Osteoblast (primary cell): ENCODE measurements around the gene CSMD2. TPM values are rescaled to one million over a fixed set of nuclear protein-coding genes. Genes with fewer than 3 reads are reported as not detected.

ENCODE experiments used
- DNase-seq: peaks from one replicate; pipeline ENCODE4 v3.0.0; 2011; ENCODE audit warnings: low spot score, mixed read lengths; ENCODE audit not compliant: insufficient read length; ENCODE audit errors: missing footprints
- H2AFZ ChIP-seq: 2 replicates; pipeline ENCODE4 v1.6.0; 2011; ENCODE audit warnings: mild to moderate bottlenecking, low read length
- H3K27ac ChIP-seq: 2 replicates; pipeline ENCODE4 v1.5.1; 2011; ENCODE audit warnings: mild to moderate bottlenecking, low read depth, low read length, moderate library complexity
- H3K27me3 ChIP-seq: 2 replicates; pipeline ENCODE4 v1.6.0; 2012; ENCODE audit warnings: mild to moderate bottlenecking, control low read depth, inconsistent platforms, low read length, moderate library complexity; ENCODE audit not compliant: insufficient read depth
- H3K36me3 ChIP-seq: 2 replicates; pipeline ENCODE4 v1.5.1; 2011; ENCODE audit warnings: mild to moderate bottlenecking, low read length, control low read depth, moderate library complexity; ENCODE audit not compliant: insufficient read depth
- H3K4me1 ChIP-seq: 2 replicates; pipeline ENCODE4 v1.5.1; 2011; ENCODE audit warnings: mild to moderate bottlenecking, low read length, control low read depth, moderate library complexity; ENCODE audit not compliant: insufficient read depth
- H3K4me2 ChIP-seq: 2 replicates; pipeline ENCODE4 v1.6.0; 2011; ENCODE audit warnings: mild to moderate bottlenecking, low read length; ENCODE audit not compliant: insufficient read depth
- H3K4me3 ChIP-seq: fragments of 200-600 bp; sonication (generic); 3 replicates; pipeline ENCODE4 v1.5.1; 2012; ENCODE audit warnings: mild to moderate bottlenecking, low read length, inconsistent platforms; ENCODE audit not compliant: insufficient read depth
- H3K79me2 ChIP-seq: 2 replicates; pipeline ENCODE4 v1.6.0; 2012; ENCODE audit warnings: mild to moderate bottlenecking, low read length, control low read depth, inconsistent platforms; ENCODE audit not compliant: insufficient read depth
- H3K9me3 ChIP-seq: 2 replicates; pipeline ENCODE4 v1.5.1; 2011; ENCODE audit warnings: low read depth, low read length, control low read depth
- H4K20me1 ChIP-seq: 2 replicates; pipeline ENCODE4 v1.6.0; 2012; ENCODE audit warnings: mild to moderate bottlenecking, low read length, control low read depth; ENCODE audit not compliant: insufficient read depth
- total RNA-seq: library from RNA; depleted of rRNA; stranded (reverse); fragments of >200 nt; gene quantifications from 2 replicates; pipeline ENCODE4 v1.2.3, GENCODE V29; 2012
- TF ChIP-seq, protein P1 (sequence below): IDR thresholded peaks from 2 replicates; pipeline ENCODE4 v1.5.1; 2011; ENCODE audit warnings: mild to moderate bottlenecking, low read depth, low read length, moderate library complexity; ENCODE audit errors: extremely low read depth

Gene CSMD2
- total RNA-seq, 1 donor: 0.36 TPM

DNA sequence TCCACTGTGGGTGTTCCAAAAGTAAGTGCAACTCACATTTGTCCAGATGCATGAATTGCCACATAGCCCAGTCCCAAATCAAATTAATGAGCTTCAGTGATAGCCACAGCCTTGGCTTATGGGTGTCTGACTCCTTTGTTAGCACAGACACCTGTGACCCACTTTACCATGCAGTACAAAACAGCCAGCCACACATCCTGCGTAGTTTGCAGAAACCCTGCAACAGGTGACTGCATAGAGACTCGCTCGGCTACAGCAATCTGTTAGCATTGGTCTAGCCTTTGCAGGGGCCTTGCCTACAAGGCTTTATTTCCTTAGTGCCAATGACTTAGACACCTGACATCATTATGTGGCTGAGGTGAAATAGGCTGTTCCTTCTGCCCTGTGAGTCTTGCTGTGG is 135.5 kb downstream of the CSMD2 start:
- H3K36me3 ChIP-seq: no peaks in the 10 kb centered on the region
- no peak overlapping the region for H3K4me2 ChIP-seq
- no peak overlapping the region for H3K27ac ChIP-seq
- DNase-seq: no peak
- H3K4me3 ChIP-seq: no peak overlapping the region
- no peaks in the 10 kb centered on the region for H3K9me3 ChIP-seq
- H3K79me2 ChIP-seq: no peaks in the 10 kb centered on the region
- no peak overlapping the region for H2AFZ ChIP-seq
- TF ChIP-seq, protein P1, sequence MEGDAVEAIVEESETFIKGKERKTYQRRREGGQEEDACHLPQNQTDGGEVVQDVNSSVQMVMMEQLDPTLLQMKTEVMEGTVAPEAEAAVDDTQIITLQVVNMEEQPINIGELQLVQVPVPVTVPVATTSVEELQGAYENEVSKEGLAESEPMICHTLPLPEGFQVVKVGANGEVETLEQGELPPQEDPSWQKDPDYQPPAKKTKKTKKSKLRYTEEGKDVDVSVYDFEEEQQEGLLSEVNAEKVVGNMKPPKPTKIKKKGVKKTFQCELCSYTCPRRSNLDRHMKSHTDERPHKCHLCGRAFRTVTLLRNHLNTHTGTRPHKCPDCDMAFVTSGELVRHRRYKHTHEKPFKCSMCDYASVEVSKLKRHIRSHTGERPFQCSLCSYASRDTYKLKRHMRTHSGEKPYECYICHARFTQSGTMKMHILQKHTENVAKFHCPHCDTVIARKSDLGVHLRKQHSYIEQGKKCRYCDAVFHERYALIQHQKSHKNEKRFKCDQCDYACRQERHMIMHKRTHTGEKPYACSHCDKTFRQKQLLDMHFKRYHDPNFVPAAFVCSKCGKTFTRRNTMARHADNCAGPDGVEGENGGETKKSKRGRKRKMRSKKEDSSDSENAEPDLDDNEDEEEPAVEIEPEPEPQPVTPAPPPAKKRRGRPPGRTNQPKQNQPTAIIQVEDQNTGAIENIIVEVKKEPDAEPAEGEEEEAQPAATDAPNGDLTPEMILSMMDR: no peak
- H4K20me1 ChIP-seq: no peaks in the 10 kb centered on the region
- H3K27me3 ChIP-seq: no peaks in the 10 kb centered on the region
- no peaks in the 10 kb centered on the region for H3K4me1 ChIP-seq

DNA sequence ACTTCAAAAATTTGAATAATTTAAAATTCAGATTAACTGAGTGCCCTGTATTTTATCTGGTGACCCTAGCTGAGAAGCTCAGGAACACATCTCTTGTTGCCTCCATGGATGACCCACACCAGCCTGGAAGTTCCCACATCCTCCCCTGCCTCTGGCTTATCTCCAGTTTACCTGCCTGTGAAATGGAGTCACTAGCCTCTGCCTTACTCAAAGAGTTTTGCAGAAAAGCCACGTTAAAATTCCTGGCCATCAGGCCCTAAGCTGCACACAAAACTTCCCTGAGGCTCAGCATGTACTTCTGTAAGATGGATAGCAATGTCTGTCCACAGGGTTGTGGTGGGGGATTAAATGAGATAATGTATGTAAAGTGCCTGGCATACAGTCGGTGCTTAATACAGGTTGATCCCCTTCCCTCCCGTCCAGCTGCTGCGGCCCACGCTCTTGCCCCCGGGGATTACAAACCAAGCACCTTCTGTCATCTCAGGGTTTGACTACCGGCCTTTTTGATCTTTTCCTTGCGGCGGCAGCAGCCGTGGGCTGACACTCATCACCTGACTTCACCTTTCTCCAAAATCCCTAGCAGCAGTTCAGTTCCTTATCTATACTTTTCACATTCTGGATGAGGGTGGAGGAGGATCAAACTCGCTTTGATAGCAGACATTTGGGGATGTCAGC is 136.5 kb downstream of the CSMD2 start:
- Histone ChIP-seq H2AFZ (no peak overlapping the region), H3K9me3 (no peaks in the 10 kb centered on the region), H3K4me1 (no peaks in the 10 kb centered on the region), H4K20me1 (no peaks in the 10 kb centered on the region), H3K4me3 (no peak overlapping the region), H3K27me3 (no peaks in the 10 kb centered on the region), H3K27ac (no peak overlapping the region), H3K36me3 (no peaks in the 10 kb centered on the region), H3K79me2 (no peaks in the 10 kb centered on the region), H3K4me2 (no peak overlapping the region)
- TF ChIP-seq, protein P1: no peak
- DNase-seq: no peak

DNA sequence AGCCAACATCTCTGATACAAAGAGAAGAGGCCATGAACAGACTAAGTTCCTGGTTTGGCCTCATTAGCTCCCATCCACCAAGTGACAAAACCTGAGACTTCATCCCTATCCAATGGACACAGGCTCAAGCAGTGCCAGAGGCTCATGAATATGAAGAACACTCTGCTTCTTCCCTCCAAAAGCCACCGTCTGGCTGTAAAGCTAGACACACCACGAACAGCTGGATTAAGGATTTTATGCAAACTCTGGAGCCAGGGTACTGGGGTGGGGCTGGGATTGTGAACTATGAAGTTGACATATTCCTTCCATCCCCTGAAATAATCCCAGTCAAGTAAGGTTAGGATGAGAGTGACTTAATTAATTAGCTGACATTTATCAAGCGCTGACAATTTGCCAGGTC is 139.4 kb downstream of the CSMD2 start:
- TF ChIP-seq, protein P1: no peak
- Histone ChIP-seq H2AFZ (no peak overlapping the region), H3K4me2 (no peak overlapping the region)

DNA sequence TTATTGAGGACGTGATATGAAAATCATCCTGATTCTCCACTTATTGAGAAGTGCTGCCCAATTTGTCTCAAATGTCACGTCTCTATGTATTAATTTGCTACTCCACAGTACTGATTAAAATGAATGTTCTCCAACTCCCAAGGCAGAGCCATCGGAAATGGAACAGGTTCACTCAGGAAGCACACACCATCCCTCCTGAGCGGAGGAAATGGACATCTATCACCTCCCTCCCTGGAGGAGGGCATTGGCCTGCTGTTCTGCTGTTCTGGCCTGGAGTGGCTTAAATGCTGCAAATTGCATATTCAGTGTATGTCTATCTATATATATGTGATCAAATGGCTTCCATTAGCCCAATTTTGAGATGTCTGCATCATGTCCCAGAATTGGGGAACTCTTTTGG is 140.5 kb downstream of the CSMD2 start:
- TF ChIP-seq, protein P1: no peak
- DNase-seq: no peak

More for the DNA sequence above, 139.4 kb downstream of the CSMD2 start:
- Histone ChIP-seq H4K20me1 (no peaks in the 10 kb centered on the region), H3K79me2 (no peaks in the 10 kb centered on the region), H3K36me3 (no peaks in the 10 kb centered on the region), H3K4me1 (no peaks in the 10 kb centered on the region), H3K27me3 (no peaks in the 10 kb centered on the region), H3K27ac (no peak overlapping the region), H3K9me3 (no peaks in the 10 kb centered on the region), H3K4me3 (no peak overlapping the region)
- no peak for DNase-seq

More for the DNA sequence above, 140.5 kb downstream of the CSMD2 start:
- Histone ChIP-seq H3K36me3 (no peaks in the 10 kb centered on the region), H3K4me1 (no peaks in the 10 kb centered on the region), H3K79me2 (no peaks in the 10 kb centered on the region), H3K4me2 (no peak overlapping the region), H3K27ac (no peak overlapping the region), H3K4me3 (no peak overlapping the region), H2AFZ (no peak overlapping the region), H4K20me1 (no peaks in the 10 kb centered on the region), H3K9me3 (no peaks in the 10 kb centered on the region), H3K27me3 (no peaks in the 10 kb centered on the region)
